HCT116 (cell line): ENCODE results near the gene APBA3. TPM values are rescaled to one million over a fixed set of nuclear protein-coding genes. Genes with fewer than 3 reads are reported as not detected.

Experiments used
- ATAC-seq: fragments of 200-7000 bp; cut with Tn5 transposase; 2 replicates; pipeline ENCODE4 v1.9.1; 2020; ENCODE audit warnings: mild to moderate bottlenecking, moderate library complexity
- BruUV-seq: library from RNA; stranded (reverse); fragments of 400-500 nt; replicated peaks from 2 replicates; lab custom pipeline; 2021; lab: Mats Ljungman, UMichigan
- CTCF ChIA-PET: fragments of 300-600 bp; sonication (Branson Sonifier 250); formaldehyde crosslinking; loops from one replicate; lab custom pipeline; 2021; ENCODE audit warnings: antibody characterized with exemption; lab: Charles Lee
- POLR2A ChIA-PET: fragments of 300-600, 350-600 bp; sonication (Branson Sonifier 250); formaldehyde crosslinking; loops from one replicate; lab custom pipeline; 2021; ENCODE audit warnings: antibody characterized with exemption; lab: Charles Lee
- RAD21 ChIA-PET, 2 experiments: fragments of 300-600 bp; sonication (Branson Sonifier 250); formaldehyde crosslinking; loops; one replicate each; lab custom pipeline; 2023; ENCODE audit warnings: low total read pairs in 2 of 2; ENCODE audit not compliant: uncharacterized antibody in 2 of 2, unreplicated experiment in 2 of 2, low non-redundant PET in 1 of 2; lab: Charles Lee
- DNase-seq: peaks from one replicate; pipeline ENCODE4 v3.0.0-alpha.2; 2010; ENCODE audit warnings: low read depth, low spot score
- H2AFZ ChIP-seq: fragments of 200-600 bp; shearing (Covaris generic), sonication (generic); 2 replicates; pipeline ENCODE4 v1.6.1; 2017; ENCODE audit warnings: low read depth, mixed run types, mixed read lengths, antibody characterized with exemption, low read length; ENCODE audit not compliant: poor library complexity, severe bottlenecking
- H3K27ac ChIP-seq: 2 replicates; pipeline ENCODE4 v1.5.1; 2012; ENCODE audit warnings: low read depth, low read length
- H3K27me3 ChIP-seq: fragments of 200-600 bp; sonication (generic); 2 replicates; pipeline ENCODE4 v1.6.1; 2016; ENCODE audit warnings: mixed run types, low read length, mixed read lengths; ENCODE audit not compliant: insufficient read depth
- H3K36me3 ChIP-seq, 2 experiments: fragments of 200-500 bp in 1 of 2; fragments of 200-600 bp in 1 of 2; sonication (Bioruptor generic) in 1 of 2; sonication (generic) in 1 of 2; 2 replicates each; pipeline versions ENCODE4 v1.5.1 to v1.6.1; 2014 to 2016; ENCODE audit warnings: low read length in 2 of 2, inconsistent platforms in 1 of 2, mixed read lengths in 1 of 2, mixed run types in 1 of 2; ENCODE audit not compliant: insufficient read depth in 2 of 2, control insufficient read depth in 1 of 2
- H3K4me1 ChIP-seq, 2 experiments: fragments of 200-600 bp in 1 of 2; sonication (generic) in 1 of 2; 2 replicates each; pipeline versions ENCODE4 v1.5.1 to v1.6.1; 2012 to 2017; ENCODE audit warnings: low read length in 2 of 2, inconsistent platforms in 1 of 2, mild to moderate bottlenecking in 1 of 2, mixed read lengths in 1 of 2, mixed run types in 1 of 2, moderate library complexity in 1 of 2; ENCODE audit not compliant: insufficient read depth in 2 of 2, control insufficient read depth in 1 of 2
- H3K4me2 ChIP-seq: fragments of 200-600 bp; sonication (generic); 2 replicates; pipeline ENCODE4 v1.6.1; 2017; ENCODE audit warnings: mixed run types, low read length, mixed read lengths
- H3K4me3 ChIP-seq, 2 experiments: fragments of 200-600 bp in 1 of 2; sonication (generic) in 1 of 2; replicated peaks in 1 of 2; 2 replicates each; pipeline ENCODE4 v1.5.1; 2011 to 2016; ENCODE audit warnings: low read length in 2 of 2, control low read depth in 1 of 2, low read depth in 1 of 2, mild to moderate bottlenecking in 1 of 2, mixed read lengths in 1 of 2, mixed run types in 1 of 2
- H3K79me2 ChIP-seq: fragments of 200-600 bp; sonication (generic); 2 replicates; pipeline ENCODE4 v1.6.1; 2017; ENCODE audit warnings: mild to moderate bottlenecking, mixed run types, low read length, moderate library complexity, mixed read lengths; ENCODE audit not compliant: insufficient read depth
- H3K9ac ChIP-seq: fragments of 200-600 bp; sonication (generic); 2 replicates; pipeline ENCODE4 v1.6.1; 2016; ENCODE audit warnings: low read length, mixed read lengths
- H3K9me2 ChIP-seq: fragments of 200-600 bp; sonication (generic), shearing (Covaris generic); 2 replicates; pipeline ENCODE4 v1.6.1; 2017; ENCODE audit warnings: mixed run types, mild to moderate bottlenecking, moderate library complexity; ENCODE audit not compliant: insufficient read depth
- H3K9me3 ChIP-seq, 2 experiments: fragments of 200-500 bp in 1 of 2; fragments of 200-600 bp in 1 of 2; sonication (Bioruptor generic) in 1 of 2; sonication (generic) in 1 of 2; 2 replicates each; pipeline ENCODE4 v1.6.1; 2014 to 2017; ENCODE audit warnings: low read length in 2 of 2, mixed read lengths in 2 of 2, inconsistent platforms in 1 of 2, low read depth in 1 of 2, mild to moderate bottlenecking in 1 of 2, mixed run types in 1 of 2, moderate library complexity in 1 of 2; ENCODE audit not compliant: control insufficient read depth in 1 of 2, insufficient read depth in 1 of 2
- H4K20me1 ChIP-seq: fragments of 200-600 bp; sonication (generic), shearing (Covaris generic); 2 replicates; pipeline ENCODE4 v1.6.1; 2017; ENCODE audit warnings: mixed run types, mild to moderate bottlenecking, moderate library complexity; ENCODE audit not compliant: insufficient read depth
- CBX3 ChIP-seq: IDR thresholded peaks from 2 replicates; pipeline ENCODE4 v1.6.1; 2012; ENCODE audit warnings: low read depth
- EGR1 ChIP-seq: IDR thresholded peaks from 2 replicates; pipeline ENCODE4 v1.6.1; 2012; ENCODE audit warnings: low read depth
- EZH2 ChIP-seq: fragments of 200-600 bp; sonication (generic); IDR thresholded peaks from 2 replicates; pipeline ENCODE4 v1.6.1; 2017; ENCODE audit warnings: antibody characterized with exemption, mixed run types
- EZH2phosphoT487 ChIP-seq: fragments of 200-600 bp; IDR thresholded peaks from 2 replicates; pipeline ENCODE4 v1.6.1; 2018; ENCODE audit warnings: antibody characterized with exemption, borderline replicate concordance
- FOSL1 ChIP-seq: IDR thresholded peaks from 2 replicates; pipeline ENCODE4 v1.6.1; 2012; ENCODE audit warnings: low read depth
- JUND ChIP-seq: IDR thresholded peaks from 2 replicates; pipeline ENCODE4 v1.6.1; 2012
- POLR2AphosphoS5 ChIP-seq: IDR thresholded peaks from 2 replicates; pipeline ENCODE4 v1.6.1; 2011; ENCODE audit warnings: mild to moderate bottlenecking, low read depth, low read length, moderate library complexity
- RAD21 ChIP-seq: IDR thresholded peaks from 2 replicates; pipeline ENCODE4 v1.6.1; 2012; ENCODE audit warnings: low read depth, mild to moderate bottlenecking
- SP1 ChIP-seq: IDR thresholded peaks from 2 replicates; pipeline ENCODE4 v1.6.1; 2012; ENCODE audit warnings: low read depth
- SRF ChIP-seq: IDR thresholded peaks from 2 replicates; pipeline ENCODE4 v1.6.1; 2012; ENCODE audit warnings: low read depth
- TCF7L2 ChIP-seq: IDR thresholded peaks from 2 replicates; pipeline ENCODE4 v1.7.0; 2011; ENCODE audit warnings: borderline replicate concordance, inconsistent platforms; ENCODE audit not compliant: insufficient read depth, insufficient read length; ENCODE audit errors: extremely low read depth
- YY1 ChIP-seq: IDR thresholded peaks from 2 replicates; pipeline ENCODE4 v1.6.1; 2011; ENCODE audit warnings: low read length, low read depth, moderate library complexity, mild to moderate bottlenecking; ENCODE audit not compliant: insufficient replicate concordance; ENCODE audit errors: extremely low read depth
- intact Hi-C: fragments of 100-400 bp; cut with micrococcal nuclease; formaldehyde crosslinking; loops from 2 replicates; pipeline ENCODE4 v1.10.0; 2022
- total RNA-seq: library from RNA; stranded (reverse); gene quantifications from one replicate; pipeline ENCODE4 v1.2.1, GENCODE V29; 2021; ENCODE audit not compliant: unreplicated experiment
- TF ChIP-seq, protein P1 (sequence below): IDR thresholded peaks from 2 replicates; pipeline ENCODE4 v1.6.1; 2011; ENCODE audit warnings: mild to moderate bottlenecking, low read length, moderate library complexity; ENCODE audit not compliant: insufficient replicate concordance; ENCODE audit errors: extremely low read depth
- TF ChIP-seq, protein P2 (sequence below), 3 experiments: fragments of 200-600 bp in 1 of 3; sonication (generic) in 1 of 3; IDR thresholded peaks in 2 of 3; conservative IDR thresholded peaks in 1 of 3; 2 replicates each; pipeline ENCODE4 v1.5.1; 2012 to 2017; ENCODE audit warnings: low read depth in 2 of 3, low read length in 2 of 3, antibody characterized with exemption in 1 of 3, borderline replicate concordance in 1 of 3, control low read depth in 1 of 3, mild to moderate bottlenecking in 1 of 3, mixed read lengths in 1 of 3, mixed run types in 1 of 3, moderate library complexity in 1 of 3; ENCODE audit not compliant: insufficient read depth in 1 of 3
- TF ChIP-seq, protein P3 (sequence below): IDR thresholded peaks from 2 replicates; pipeline ENCODE4 v1.6.1; 2012

Gene APBA3
- total RNA-seq, 1 experiment from 2014 or later: 29.5 TPM

DNA sequence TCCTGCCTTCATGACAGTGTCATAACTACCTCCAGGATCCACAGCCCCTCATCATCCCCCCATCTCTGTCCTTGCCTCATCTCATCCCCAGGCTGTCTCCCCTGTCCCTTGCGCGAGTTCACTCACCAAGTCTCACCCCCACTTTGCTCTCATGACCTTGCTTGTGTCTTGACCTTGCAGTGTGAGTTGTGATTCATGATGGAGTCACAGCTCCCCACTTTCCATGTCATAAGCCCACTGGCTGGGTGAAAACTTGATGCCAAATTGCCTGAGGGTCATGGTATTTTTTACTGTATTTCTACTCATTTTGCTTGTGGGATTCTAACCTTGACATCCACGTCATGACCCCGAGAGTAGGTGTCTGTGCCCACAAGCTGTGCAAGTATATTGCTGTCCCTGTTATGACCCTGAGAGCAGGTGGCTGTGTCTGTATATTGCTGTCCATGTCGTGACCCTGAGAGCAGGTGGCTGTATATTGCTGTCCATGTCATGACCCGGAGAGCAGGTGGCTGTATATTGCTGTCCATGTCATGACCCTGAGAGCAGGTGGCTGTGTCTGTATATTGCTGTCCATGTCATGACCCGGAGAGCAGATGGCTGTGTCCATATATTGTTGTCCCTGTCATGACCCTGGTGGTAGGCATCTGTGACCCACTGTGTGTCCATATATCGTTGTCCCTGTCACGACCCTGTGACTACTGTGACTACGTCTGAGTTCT is 23.8 kb downstream of the APBA3 start:
- no peak for ATAC-seq
- TF ChIP-seq, protein P1, sequence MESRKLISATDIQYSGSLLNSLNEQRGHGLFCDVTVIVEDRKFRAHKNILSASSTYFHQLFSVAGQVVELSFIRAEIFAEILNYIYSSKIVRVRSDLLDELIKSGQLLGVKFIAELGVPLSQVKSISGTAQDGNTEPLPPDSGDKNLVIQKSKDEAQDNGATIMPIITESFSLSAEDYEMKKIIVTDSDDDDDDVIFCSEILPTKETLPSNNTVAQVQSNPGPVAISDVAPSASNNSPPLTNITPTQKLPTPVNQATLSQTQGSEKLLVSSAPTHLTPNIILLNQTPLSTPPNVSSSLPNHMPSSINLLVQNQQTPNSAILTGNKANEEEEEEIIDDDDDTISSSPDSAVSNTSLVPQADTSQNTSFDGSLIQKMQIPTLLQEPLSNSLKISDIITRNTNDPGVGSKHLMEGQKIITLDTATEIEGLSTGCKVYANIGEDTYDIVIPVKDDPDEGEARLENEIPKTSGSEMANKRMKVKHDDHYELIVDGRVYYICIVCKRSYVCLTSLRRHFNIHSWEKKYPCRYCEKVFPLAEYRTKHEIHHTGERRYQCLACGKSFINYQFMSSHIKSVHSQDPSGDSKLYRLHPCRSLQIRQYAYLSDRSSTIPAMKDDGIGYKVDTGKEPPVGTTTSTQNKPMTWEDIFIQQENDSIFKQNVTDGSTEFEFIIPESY: no peak
- TF ChIP-seq TCF7L2 (no peak), RAD21 (no peak), SRF (no peak), JUND (no peak), SP1 (no peak), CBX3 (no peak), POLR2AphosphoS5 (no peak), YY1 (no peak), FOSL1 (no peak), EZH2 (no peak), EGR1 (no peak), EZH2phosphoT487 (no peak)
- TF ChIP-seq, protein P2, sequence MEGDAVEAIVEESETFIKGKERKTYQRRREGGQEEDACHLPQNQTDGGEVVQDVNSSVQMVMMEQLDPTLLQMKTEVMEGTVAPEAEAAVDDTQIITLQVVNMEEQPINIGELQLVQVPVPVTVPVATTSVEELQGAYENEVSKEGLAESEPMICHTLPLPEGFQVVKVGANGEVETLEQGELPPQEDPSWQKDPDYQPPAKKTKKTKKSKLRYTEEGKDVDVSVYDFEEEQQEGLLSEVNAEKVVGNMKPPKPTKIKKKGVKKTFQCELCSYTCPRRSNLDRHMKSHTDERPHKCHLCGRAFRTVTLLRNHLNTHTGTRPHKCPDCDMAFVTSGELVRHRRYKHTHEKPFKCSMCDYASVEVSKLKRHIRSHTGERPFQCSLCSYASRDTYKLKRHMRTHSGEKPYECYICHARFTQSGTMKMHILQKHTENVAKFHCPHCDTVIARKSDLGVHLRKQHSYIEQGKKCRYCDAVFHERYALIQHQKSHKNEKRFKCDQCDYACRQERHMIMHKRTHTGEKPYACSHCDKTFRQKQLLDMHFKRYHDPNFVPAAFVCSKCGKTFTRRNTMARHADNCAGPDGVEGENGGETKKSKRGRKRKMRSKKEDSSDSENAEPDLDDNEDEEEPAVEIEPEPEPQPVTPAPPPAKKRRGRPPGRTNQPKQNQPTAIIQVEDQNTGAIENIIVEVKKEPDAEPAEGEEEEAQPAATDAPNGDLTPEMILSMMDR (IDR thresholded peaks at IDR 0.05 in 2 of 3, conservative IDR thresholded peaks at IDR 0.05 in 1 of 3; ENCODE audit: borderline replicate concordance in 1 of 3, insufficient read depth in 1 of 3, low read depth in 2 of 3, low read length in 2 of 3): no peak
- TF ChIP-seq, protein P3, sequence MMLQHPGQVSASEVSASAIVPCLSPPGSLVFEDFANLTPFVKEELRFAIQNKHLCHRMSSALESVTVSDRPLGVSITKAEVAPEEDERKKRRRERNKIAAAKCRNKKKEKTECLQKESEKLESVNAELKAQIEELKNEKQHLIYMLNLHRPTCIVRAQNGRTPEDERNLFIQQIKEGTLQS: no peak
- RAD21 ChIA-PET: no interaction called here
- Histone ChIP-seq H3K4me3 (no peak overlapping the region), H3K4me1 (no peaks in the 10 kb centered on the region), H3K36me3 (peaks cover 0 to 3% of the 10 kb centered on the region in 2 experiments; a peak in 2 of 4 replicates), H3K27ac (no peak overlapping the region), H3K27me3 (no peaks in the 10 kb centered on the region), H3K9ac (no peak overlapping the region), H3K4me2 (no peak overlapping the region), H2AFZ (no peak overlapping the region), H4K20me1 (no peaks in the 10 kb centered on the region), H3K9me2 (no peaks in the 10 kb centered on the region), H3K9me3 (no peaks in the 10 kb centered on the region), H3K79me2 (no peaks in the 10 kb centered on the region)
- BruUV-seq: no TSS peak
- intact Hi-C loops: no loop called here
- no peak for DNase-seq
- CTCF ChIA-PET: no interaction called here
- POLR2A ChIA-PET: no interaction called here
